MM.1S (cell line): ENCODE results near the gene SCGB1A1.
"Not testable (repeated sequence)": the region's sequence is repeated elsewhere in the genome, so short reads cannot be mapped to it uniquely, and the experiment has no call there.

Source experiments
- DNase-seq: peaks from one replicate; pipeline ENCODE4 v3.0.0-alpha.2; 2015
- H2AFZ ChIP-seq: fragments of 300-600 bp; sonication (generic); 2 replicates; pipeline ENCODE4 v1.6.0; 2016; ENCODE audit warnings: antibody characterized with exemption, low read length
- H3F3A ChIP-seq: fragments of 300-600 bp; sonication (generic); 2 replicates; pipeline ENCODE4 v1.6.1; 2016; ENCODE audit warnings: mild to moderate bottlenecking, antibody characterized with exemption, low read length, moderate library complexity, mixed read lengths; ENCODE audit not compliant: insufficient read depth
- H3K27ac ChIP-seq: fragments of 300-600 bp; sonication (generic); 2 replicates; pipeline ENCODE4 v1.5.1; 2016; ENCODE audit warnings: mild to moderate bottlenecking, low read length
- H3K27me3 ChIP-seq: fragments of 300-600 bp; sonication (generic); replicated peaks from 2 replicates; pipeline ENCODE4 v1.6.0; 2016; ENCODE audit warnings: low read length; ENCODE audit not compliant: insufficient read depth
- H3K36me3 ChIP-seq: fragments of 300-600 bp; sonication (generic); replicated peaks from 2 replicates; pipeline ENCODE4 v1.6.1; 2016; ENCODE audit warnings: mild to moderate bottlenecking, low read length, mixed read lengths; ENCODE audit not compliant: insufficient read depth
- H3K4me1 ChIP-seq: fragments of 300-600 bp; sonication (generic); 2 replicates; pipeline ENCODE4 v1.6.1; 2016; ENCODE audit warnings: low read length, mixed read lengths
- H3K4me2 ChIP-seq: fragments of 300-600 bp; sonication (generic); 2 replicates; pipeline ENCODE4 v1.6.0; 2016; ENCODE audit warnings: low read depth, low read length
- H3K4me3 ChIP-seq: fragments of 300-600 bp; sonication (generic); 2 replicates; pipeline ENCODE4 v1.5.1; 2016; ENCODE audit warnings: low read length, mixed read lengths
- H3K79me2 ChIP-seq: fragments of 300-600 bp; sonication (generic); 2 replicates; pipeline ENCODE4 v1.6.1; 2016; ENCODE audit warnings: mixed run types, low read length, mixed read lengths
- H3K9ac ChIP-seq: fragments of 300-600 bp; sonication (generic); 2 replicates; pipeline ENCODE4 v1.6.1; 2016; ENCODE audit warnings: low read length, mixed read lengths
- H3K9me2 ChIP-seq: fragments of 300-600 bp; sonication (generic); replicated peaks from 2 replicates; pipeline ENCODE4 v1.6.1; 2016; ENCODE audit warnings: mild to moderate bottlenecking, low read length, mixed read lengths; ENCODE audit not compliant: insufficient read depth
- H3K9me3 ChIP-seq: fragments of 300-600 bp; sonication (generic); replicated peaks from 2 replicates; pipeline ENCODE4 v1.6.1; 2016; ENCODE audit warnings: mild to moderate bottlenecking, low read length, mixed read lengths; ENCODE audit not compliant: insufficient read depth
- H4K20me1 ChIP-seq: fragments of 300-600 bp; sonication (generic); 2 replicates; pipeline ENCODE4 v1.6.1; 2016; ENCODE audit warnings: mild to moderate bottlenecking, low read length, moderate library complexity, mixed read lengths; ENCODE audit not compliant: insufficient read depth
- CTCF ChIP-seq: fragments of 300-600 bp; sonication (generic); IDR thresholded peaks from 2 replicates; pipeline ENCODE4 v1.5.1; 2016; ENCODE audit warnings: antibody characterized with exemption, low read length, mixed read lengths
- EZH2 ChIP-seq: fragments of 300-600 bp; sonication (generic); optimal IDR thresholded peaks from 2 replicates; pipeline ENCODE3; 2017; ENCODE audit warnings: low read depth, mild to moderate bottlenecking, antibody characterized with exemption, low read length, mixed read lengths
- EZH2phosphoT487 ChIP-seq: fragments of 300-600 bp; sonication (generic); IDR thresholded peaks from 2 replicates; pipeline ENCODE4 v1.6.1; 2018; ENCODE audit warnings: antibody characterized with exemption, low read length

SCGB1A1 gene

GRCh38 chr11:62444835-62445234, 26.0 kb downstream of the SCGB1A1 start:
- H4K20me1 ChIP-seq = no peaks in the 10 kb centered on the region
- H3K9me2 ChIP-seq = no peaks in the 10 kb centered on the region
- H3K27me3 ChIP-seq = no peaks in the 10 kb centered on the region
- no peaks in the 10 kb centered on the region for H3K36me3 ChIP-seq
- no peaks in the 10 kb centered on the region for H3F3A ChIP-seq
- H3K27ac ChIP-seq = no peak overlapping the region
- no peaks in the 10 kb centered on the region for H3K9me3 ChIP-seq
- no peak for DNase-seq
- H3K9ac ChIP-seq = no peak overlapping the region
- peak overlapping the region; percentile 53; the same call in 1 of the 2 replicates for H2AFZ ChIP-seq
- H3K79me2 ChIP-seq = no peaks in the 10 kb centered on the region
- H3K4me2 ChIP-seq = peak overlapping the region; percentile 34; the same call in 1 of the 2 replicates
- TF ChIP-seq CTCF = no peak
- no peak for TF ChIP-seq EZH2phosphoT487
- no peak for TF ChIP-seq EZH2
- peak overlapping the region; percentile 17; the same call in 1 of the 2 replicates for H3K4me3 ChIP-seq
- peaks cover 8% of the 10 kb centered on the region for H3K4me1 ChIP-seq

- Histone ChIP-seq H3K36me3 (no peaks in the 10 kb centered on the region), H4K20me1 (no peaks in the 10 kb centered on the region), H3K4me2 (no peak overlapping the region), H3K4me3 (no peak overlapping the region), H2AFZ (no peak overlapping the region), H3K9me3 (no peaks in the 10 kb centered on the region), H3F3A (no peaks in the 10 kb centered on the region), H3K27me3 (no peaks in the 10 kb centered on the region), H3K4me1 (peaks cover 8% of the 10 kb centered on the region), H3K9me2 (no peaks in the 10 kb centered on the region), H3K79me2 (no peaks in the 10 kb centered on the region), H3K27ac (no peak overlapping the region), H3K9ac (no peak overlapping the region)
- no peak for DNase-seq
- TF ChIP-seq EZH2 (no peak), EZH2phosphoT487 (no peak), CTCF (no peak)
These were observed 26.5 kb downstream of the SCGB1A1 start for GRCh38 chr11:62445314-62445740.

- H3K79me2 ChIP-seq = no peaks in the 10 kb centered on the region
- DNase-seq = no peak
- H3K27ac ChIP-seq = no peak overlapping the region
- no peaks in the 10 kb centered on the region for H3K27me3 ChIP-seq
- no peaks in the 10 kb centered on the region for H4K20me1 ChIP-seq
- no peak overlapping the region for H2AFZ ChIP-seq
- no peaks in the 10 kb centered on the region for H3F3A ChIP-seq
- no peaks in the 10 kb centered on the region for H3K9me2 ChIP-seq
- H3K9me3 ChIP-seq = no peaks in the 10 kb centered on the region
- TF ChIP-seq CTCF = no peak
- no peak for TF ChIP-seq EZH2phosphoT487
- TF ChIP-seq EZH2 = no peak
- H3K4me1 ChIP-seq = peaks cover 8% of the 10 kb centered on the region
- no peak overlapping the region for H3K4me2 ChIP-seq
- H3K9ac ChIP-seq = no peak overlapping the region
- H3K4me3 ChIP-seq = no peak overlapping the region
- H3K36me3 ChIP-seq = no peaks in the 10 kb centered on the region
These were observed 27.3 kb downstream of the SCGB1A1 start for GRCh38 chr11:62446091-62446490.

DNA sequence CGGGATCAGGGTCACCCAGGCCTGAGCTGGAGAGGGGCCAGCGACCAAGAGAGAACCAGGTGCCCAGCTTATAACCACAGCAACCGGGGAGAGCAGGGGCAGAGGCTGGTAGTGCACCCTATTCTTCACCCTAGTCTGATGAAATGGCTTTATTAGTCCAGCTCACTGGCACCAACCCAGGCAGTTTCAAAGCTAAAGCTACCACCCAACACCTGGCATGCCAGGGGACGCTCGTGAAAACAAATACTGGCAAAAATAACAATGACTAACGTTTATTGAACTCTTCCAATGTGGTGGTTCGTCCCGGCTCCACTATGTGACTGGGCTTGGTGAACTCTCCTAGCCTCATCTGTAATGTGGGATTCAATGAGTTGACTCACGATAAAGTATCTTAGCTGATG, 30.6 kb downstream of the SCGB1A1 start:
- no peak overlapping the region for H3K9ac ChIP-seq
- no peaks in the 10 kb centered on the region for H4K20me1 ChIP-seq
- no peak overlapping the region for H3K4me3 ChIP-seq
- H2AFZ ChIP-seq = 0 out of 2 replicates have a peak overlapping the region, but pooled peaks have one; percentile 43
- H3K27ac ChIP-seq = peak overlapping the region; percentile 8; the same call in 1 of the 2 replicates
- no peaks in the 10 kb centered on the region for H3F3A ChIP-seq
- no peaks in the 10 kb centered on the region for H3K9me3 ChIP-seq
- H3K4me2 ChIP-seq = 0 out of 2 replicates have a peak overlapping the region, but pooled peaks have one; percentile 2
- H3K9me2 ChIP-seq = no peaks in the 10 kb centered on the region
- H3K36me3 ChIP-seq = no peaks in the 10 kb centered on the region
- H3K27me3 ChIP-seq = no peaks in the 10 kb centered on the region
- DNase-seq = peak; percentile 26
- TF ChIP-seq EZH2phosphoT487 (no peak), CTCF (no peak), EZH2 (no peak)
- H3K4me1 ChIP-seq = peaks cover 8% of the 10 kb centered on the region
- H3K79me2 ChIP-seq = no peaks in the 10 kb centered on the region

- H3K4me2 ChIP-seq, H3K4me3 ChIP-seq, H3K36me3 ChIP-seq, H3K9me3 ChIP-seq, DNase-seq, H3K4me1 ChIP-seq, H3K79me2 ChIP-seq, H3K9me2 ChIP-seq, H3K9ac ChIP-seq, H3F3A ChIP-seq, H4K20me1 ChIP-seq, H3K27me3 ChIP-seq, H3K27ac ChIP-seq: not testable (repeated sequence)
- H2AFZ ChIP-seq = 0 out of 2 replicates have a peak overlapping the region, but pooled peaks have one; percentile 43
These were observed 31.1 kb downstream of the SCGB1A1 start for GRCh38 chr11:62449912-62450311.
